Uterus (tissue), 2 donors: Measurements from ENCODE around the gene CCDC136.

Experiments used
- CTCF ChIP-seq, 4 experiments: fragments of 200-600 bp in 2 of 4; fragments of 450-650 bp in 2 of 4; sonication (generic) in 2 of 4; IDR thresholded peaks; one replicate each; pipeline ENCODE4 v1.5.1; 2016 to 2019; ENCODE audit warnings: antibody characterized with exemption in 4 of 4, mild to moderate bottlenecking in 2 of 4, moderate library complexity in 1 of 4
- POLR2A ChIP-seq, 2 donors: fragments of 450-650 bp; IDR thresholded peaks; one replicate each; pipeline ENCODE4 v1.6.1; 2016; ENCODE audit warnings: antibody characterized with exemption in 2 of 2, mild to moderate bottlenecking in 1 of 2, moderate library complexity in 1 of 2

- no peak for TF ChIP-seq CTCF (IDR thresholded peaks at IDR 0.05)
- no peak for TF ChIP-seq POLR2A (IDR thresholded peaks at IDR 0.05)
These were observed 9.2 kb downstream of the CCDC136 start for GRCh38 chr7:128801003-128801402.
